Kidney tubule cell (primary cell): ENCODE measurements around the gene UST.
"Not testable (repeated sequence)": the region's sequence is repeated elsewhere in the genome, so short reads cannot be mapped to it uniquely, and the experiment has no call there.

Experiments
- DNase-seq: peaks from one replicate; pipeline ENCODE4 v3.0.0-alpha.2; 2018; ENCODE audit warnings: low spot score

Gene UST

GRCh38 chr6:148974351-148974750 is 227.5 kb downstream of the UST start:
- no peak for DNase-seq

GRCh38 chr6:148978298-148978697 is 231.5 kb downstream of the UST start:
- DNase-seq: not testable (repeated sequence)

GRCh38 chr6:148979014-148979901 is 232.4 kb downstream of the UST start:
- DNase-seq: no peak

- no peak for DNase-seq
Observed at GRCh38 chr6:148980234-148980633, 233.4 kb downstream of the UST start.

- no peak for DNase-seq
Observed at GRCh38 chr6:148981515-148981914, 234.7 kb downstream of the UST start.

GRCh38 chr6:148983101-148983761 is 236.4 kb downstream of the UST start:
- DNase-seq: no peak

- no peak for DNase-seq
Observed at GRCh38 chr6:148983966-148984365, 237.1 kb downstream of the UST start.

GRCh38 chr6:148984531-148985056 is 237.8 kb downstream of the UST start:
- DNase-seq: no peak

- no peak for DNase-seq
Observed at GRCh38 chr6:148985499-148985898, 238.7 kb downstream of the UST start.

GRCh38 chr6:148986608-148987007 is 239.8 kb downstream of the UST start:
- DNase-seq: no peak

GRCh38 chr6:148987982-148988381 is 241.2 kb downstream of the UST start:
- no peak for DNase-seq

- DNase-seq: no peak
Observed at GRCh38 chr6:148989585-148989984, 242.8 kb downstream of the UST start.

GRCh38 chr6:148990403-148990802 is 243.6 kb downstream of the UST start:
- no peak for DNase-seq

GRCh38 chr6:148996815-148997214 is 250.0 kb downstream of the UST start:
- DNase-seq: no peak

GRCh38 chr6:148997865-148998264 is 251.0 kb downstream of the UST start:
- DNase-seq: no peak

GRCh38 chr6:148998704-148999103 is 251.9 kb downstream of the UST start:
- no peak for DNase-seq

- DNase-seq: no peak
Observed at GRCh38 chr6:148999501-148999900, 252.7 kb downstream of the UST start.

- peak; percentile 91 for DNase-seq
Observed at GRCh38 chr6:148999929-149000468, 253.2 kb downstream of the UST start.

- peak; percentile 11 for DNase-seq
Observed at GRCh38 chr6:149001422-149001821, 254.6 kb downstream of the UST start.

- no peak for DNase-seq
Observed at GRCh38 chr6:149003560-149003959, 256.7 kb downstream of the UST start.

GRCh38 chr6:149004664-149005063 is 257.8 kb downstream of the UST start:
- DNase-seq: no peak

GRCh38 chr6:149006236-149006635 is 259.4 kb downstream of the UST start:
- DNase-seq: not testable (repeated sequence)

GRCh38 chr6:149006671-149007070 is 259.8 kb downstream of the UST start:
- no peak for DNase-seq
